Osteocyte (in vitro differentiated cells): Measurements from ENCODE around the gene LBP. TPM values are rescaled to one million over a fixed set of nuclear protein-coding genes. Genes with fewer than 3 reads are reported as not detected.

Source experiments
- DNase-seq: peaks from one replicate; pipeline ENCODE4 v3.0.0; 2021; ENCODE audit warnings: mixed read lengths; ENCODE audit not compliant: unreplicated experiment; ENCODE audit errors: extremely low spot score
- H3K27ac Mint-ChIP-seq: one replicate; pipeline ENCODE4 v1.8.0; 2021; ENCODE audit warnings: mild to moderate bottlenecking, mixed read lengths; ENCODE audit not compliant: unreplicated experiment
- H3K27me3 Mint-ChIP-seq: one replicate; pipeline ENCODE4 v1.8.0; 2021; ENCODE audit warnings: mixed read lengths; ENCODE audit not compliant: unreplicated experiment
- H3K36me3 Mint-ChIP-seq: one replicate; pipeline ENCODE4 v1.8.0; 2021; ENCODE audit warnings: mixed read lengths; ENCODE audit not compliant: unreplicated experiment
- H3K4me1 Mint-ChIP-seq: one replicate; pipeline ENCODE4 v1.8.0; 2021; ENCODE audit warnings: mixed read lengths; ENCODE audit not compliant: unreplicated experiment
- H3K4me3 Mint-ChIP-seq: one replicate; pipeline ENCODE4 v1.8.0; 2021; ENCODE audit warnings: mild to moderate bottlenecking, moderate library complexity, mixed read lengths; ENCODE audit not compliant: unreplicated experiment
- H3K9me3 Mint-ChIP-seq: one replicate; pipeline ENCODE4 v1.8.0; 2021; ENCODE audit warnings: mixed read lengths; ENCODE audit not compliant: unreplicated experiment
- CTCF ChIP-seq: fragments of 200-600 bp; sonication (generic); IDR thresholded peaks from 2 replicates; pipeline ENCODE4 v1.5.0; 2021; ENCODE audit warnings: antibody characterized with exemption, mild to moderate bottlenecking, moderate library complexity
- total RNA-seq: library from RNA; stranded (reverse); gene quantifications from 2 replicates; pipeline ENCODE4 v1.2.1, GENCODE V29; 2021

The LBP gene
- total RNA-seq, 1 donor from 2014 or later, result not detected

DNA sequence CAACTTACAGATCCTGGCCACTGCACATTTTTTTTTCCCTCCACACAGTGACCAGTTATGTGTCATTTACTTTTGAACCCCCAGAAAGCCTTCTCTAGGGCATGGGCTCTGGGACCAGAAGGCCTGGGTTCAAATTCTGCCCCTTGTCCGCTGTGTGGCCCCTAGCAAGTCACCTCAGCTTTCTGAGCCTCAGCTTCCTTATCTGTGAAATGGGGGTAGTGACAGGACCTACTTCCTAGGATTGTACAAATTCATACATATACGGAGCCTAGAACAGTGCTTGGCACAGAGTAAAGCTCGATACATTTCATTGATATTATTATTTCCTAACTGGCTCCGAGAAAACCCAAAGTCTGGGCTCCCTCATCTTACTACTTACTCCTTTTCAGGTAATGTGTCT, 40.7 kb upstream of the LBP start:
- Mint-ChIP-seq H3K36me3 (no peaks in the 10 kb centered on the region), H3K9me3 (no peaks in the 10 kb centered on the region), H3K27ac (no peak overlapping the region), H3K27me3 (peaks cover 3% of the 10 kb centered on the region), H3K4me3 (no peak overlapping the region), H3K4me1 (peaks cover 19% of the 10 kb centered on the region)
- no peak for TF ChIP-seq CTCF
- no peak for DNase-seq

DNA sequence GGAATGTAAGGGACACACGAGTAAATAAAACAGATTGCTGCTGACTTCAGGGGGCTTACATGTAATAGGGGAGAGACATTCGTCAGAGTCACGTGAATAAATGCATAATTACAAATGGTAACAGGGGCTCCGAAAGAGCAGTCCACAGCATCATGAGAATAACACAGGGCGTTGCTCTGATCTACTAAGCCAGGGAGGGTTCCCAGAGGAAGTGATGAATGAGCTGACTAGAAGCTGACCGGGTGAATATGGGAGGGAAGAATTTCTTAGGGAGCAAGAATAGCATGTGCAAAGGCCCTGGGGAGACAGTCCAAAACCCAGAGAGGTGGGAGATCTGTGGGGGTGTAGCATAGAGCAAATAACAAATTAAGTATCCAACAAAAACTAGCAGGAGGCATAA, 39.9 kb upstream of the LBP start:
- H3K4me1 Mint-ChIP-seq, result peaks cover 19% of the 10 kb centered on the region
- H3K9me3 Mint-ChIP-seq, result no peaks in the 10 kb centered on the region
- no peaks in the 10 kb centered on the region for H3K36me3 Mint-ChIP-seq
- TF ChIP-seq CTCF, result no peak
- H3K4me3 Mint-ChIP-seq, result no peak overlapping the region
- no peak for DNase-seq
- H3K27me3 Mint-ChIP-seq, result peaks cover under 1% of the 10 kb centered on the region
- H3K27ac Mint-ChIP-seq, result no peak overlapping the region

- peaks cover 7% of the 10 kb centered on the region for H3K27me3 Mint-ChIP-seq
- TF ChIP-seq CTCF, result no peak
- no peaks in the 10 kb centered on the region for H3K9me3 Mint-ChIP-seq
- H3K36me3 Mint-ChIP-seq, result no peaks in the 10 kb centered on the region
- no peak overlapping the region for H3K4me3 Mint-ChIP-seq
- H3K27ac Mint-ChIP-seq, result no peak overlapping the region
- no peak for DNase-seq
- H3K4me1 Mint-ChIP-seq, result peaks cover 18% of the 10 kb centered on the region
These were observed 38.8 kb upstream of the LBP start for GRCh38 chr20:38307371-38308046.

- Mint-ChIP-seq H3K4me1 (peaks cover 12% of the 10 kb centered on the region), H3K4me3 (no peak overlapping the region), H3K36me3 (no peaks in the 10 kb centered on the region), H3K27ac (no peak overlapping the region), H3K9me3 (no peaks in the 10 kb centered on the region), H3K27me3 (peaks cover 9% of the 10 kb centered on the region)
- no peak for TF ChIP-seq CTCF
- DNase-seq, result no peak
These were observed 38.2 kb upstream of the LBP start for GRCh38 chr20:38308047-38308438.

DNA sequence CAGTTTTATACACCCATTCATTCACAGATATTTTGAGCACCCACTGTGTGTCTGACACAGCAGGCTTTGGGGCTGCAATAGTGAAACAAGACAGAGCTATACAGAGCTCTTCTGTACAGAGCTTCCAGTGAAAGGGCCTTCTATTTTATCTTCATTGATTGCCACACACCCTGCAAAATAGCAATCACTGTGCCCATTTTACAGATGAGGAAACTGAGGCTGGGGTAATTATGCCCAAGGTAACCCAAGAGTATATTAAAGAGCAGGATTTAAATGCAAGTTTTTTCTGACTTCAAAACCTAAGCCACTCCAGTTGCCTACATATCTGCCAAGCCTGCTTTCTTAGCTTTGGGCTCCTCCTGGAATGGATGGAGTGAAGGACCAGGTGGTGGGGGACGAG, 37.8 kb upstream of the LBP start:
- H3K4me3 Mint-ChIP-seq, result no peak overlapping the region
- TF ChIP-seq CTCF, result no peak
- peaks cover 8% of the 10 kb centered on the region for H3K4me1 Mint-ChIP-seq
- peaks cover 9% of the 10 kb centered on the region for H3K27me3 Mint-ChIP-seq
- no peak for DNase-seq
- H3K27ac Mint-ChIP-seq, result no peak overlapping the region
- H3K36me3 Mint-ChIP-seq, result no peaks in the 10 kb centered on the region
- H3K9me3 Mint-ChIP-seq, result no peaks in the 10 kb centered on the region
